ENCODE results near the gene SLC4A3. TPM values are rescaled to one million over a fixed set of nuclear protein-coding genes. Genes with fewer than 3 reads are reported as not detected.

SLC4A3 gene
- total RNA-seq, 1 donor from 2014 or later = 0.88 TPM

GRCh38 chr2:219620546-219620945, 6.9 kb upstream of the SLC4A3 start:
- no peaks in the 10 kb centered on the region for H3K36me3 ChIP-seq
- H3K4me1 ChIP-seq = no peaks in the 10 kb centered on the region
- TF ChIP-seq EZH2phosphoT487 (IDR thresholded peaks at IDR 0.05) (no peak), EZH2 (IDR thresholded peaks at IDR 0.05) (no peak), CTCF (IDR thresholded peaks at IDR 0.05) (no peak)
- no peak for DNase-seq (ENCODE audit: low spot score)
- no peak overlapping the region for H3K27ac ChIP-seq
- Mint-ChIP-seq H3K27me3 (ENCODE audit: insufficient read depth, low read depth) (no peaks in the 10 kb centered on the region), H3K4me1 (no peaks in the 10 kb centered on the region), H3K9me3 (no peaks in the 10 kb centered on the region), H3K36me3 (no peaks in the 10 kb centered on the region), H3K27ac (no peak overlapping the region), H3K4me3 (no peak overlapping the region)
- H3K9ac ChIP-seq = no peak overlapping the region
- peaks cover 2% of the 10 kb centered on the region for H3F3A ChIP-seq (ENCODE audit: low read depth)
- H4K20me1 ChIP-seq (ENCODE audit: low read depth) = no peaks in the 10 kb centered on the region
- peaks cover 16% of the 10 kb centered on the region for H3K27me3 ChIP-seq
- no peaks in the 10 kb centered on the region for H3K9me3 ChIP-seq (ENCODE audit: low read depth)
- no peak overlapping the region for H3K4me2 ChIP-seq
- H2AFZ ChIP-seq (replicated peaks) = no peak overlapping the region
- H3K79me2 ChIP-seq (ENCODE audit: low read depth) = no peaks in the 10 kb centered on the region
- H3K4me3 ChIP-seq = no peak overlapping the region

- TF ChIP-seq EZH2 (IDR thresholded peaks at IDR 0.05) = no peak
- TF ChIP-seq CTCF (IDR thresholded peaks at IDR 0.05) = no peak
- no peak for TF ChIP-seq EZH2phosphoT487 (IDR thresholded peaks at IDR 0.05)
- no peaks in the 10 kb centered on the region for H3K36me3 ChIP-seq
- peaks cover 30% of the 10 kb centered on the region for H3K27me3 ChIP-seq
- no peak overlapping the region for H3K9ac ChIP-seq
- no peaks in the 10 kb centered on the region for H3K4me1 ChIP-seq
- Mint-ChIP-seq H3K36me3 (no peaks in the 10 kb centered on the region), H3K27me3 (ENCODE audit: insufficient read depth, low read depth) (peaks cover 9% of the 10 kb centered on the region), H3K4me3 (no peak overlapping the region), H3K27ac (no peak overlapping the region), H3K9me3 (no peaks in the 10 kb centered on the region), H3K4me1 (peaks cover 6% of the 10 kb centered on the region)
- no peak overlapping the region for H3K27ac ChIP-seq
- no peaks in the 10 kb centered on the region for H3K9me3 ChIP-seq (ENCODE audit: low read depth)
- no peak overlapping the region for H3K4me3 ChIP-seq
- H4K20me1 ChIP-seq (ENCODE audit: low read depth) = peaks cover 3% of the 10 kb centered on the region
- H2AFZ ChIP-seq (replicated peaks) = no peak overlapping the region
- peaks cover 10% of the 10 kb centered on the region for H3F3A ChIP-seq (ENCODE audit: low read depth)
- H3K79me2 ChIP-seq (ENCODE audit: low read depth) = no peaks in the 10 kb centered on the region
- no peak for DNase-seq (ENCODE audit: low spot score)
- no peak overlapping the region for H3K4me2 ChIP-seq
Measured at GRCh38 chr2:219621935-219622334, 5.5 kb upstream of the SLC4A3 start.

DNA sequence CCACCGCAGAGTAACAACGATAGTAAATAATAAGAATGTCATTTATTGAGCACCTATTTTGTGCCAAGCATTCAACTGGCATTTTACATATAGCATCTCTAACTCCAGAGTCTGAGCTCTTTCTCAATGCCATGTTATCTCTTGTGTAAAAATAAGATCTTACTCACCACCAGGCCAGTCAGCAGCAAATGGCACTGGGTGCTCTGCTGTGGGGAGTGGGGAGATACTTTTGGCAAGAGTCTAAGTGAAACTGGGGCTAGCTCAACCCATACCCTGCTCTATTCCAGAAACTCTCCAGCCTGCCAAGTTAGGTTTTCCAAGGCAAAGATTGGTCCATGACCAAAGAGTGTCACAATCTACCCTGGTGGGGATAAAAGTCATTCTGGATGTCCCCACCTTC, 5.0 kb upstream of the SLC4A3 start:
- DNase-seq (ENCODE audit: low spot score) = no peak
- no peak overlapping the region for H2AFZ ChIP-seq (replicated peaks)
- no peaks in the 10 kb centered on the region for H3K36me3 ChIP-seq
- H3K4me1 Mint-ChIP-seq = peaks cover 7% of the 10 kb centered on the region
- H3K27ac Mint-ChIP-seq = no peak overlapping the region
- no peak overlapping the region for H3K9ac ChIP-seq
- H3K9me3 Mint-ChIP-seq = no peaks in the 10 kb centered on the region
- H3K27me3 ChIP-seq = peaks cover 34% of the 10 kb centered on the region
- H3F3A ChIP-seq (ENCODE audit: low read depth) = peaks cover 12% of the 10 kb centered on the region
- H4K20me1 ChIP-seq (ENCODE audit: low read depth) = peaks cover 5% of the 10 kb centered on the region
- no peaks in the 10 kb centered on the region for H3K4me1 ChIP-seq
- peaks cover 9% of the 10 kb centered on the region for H3K27me3 Mint-ChIP-seq (ENCODE audit: insufficient read depth, low read depth)
- no peaks in the 10 kb centered on the region for H3K36me3 Mint-ChIP-seq
- H3K9me3 ChIP-seq (ENCODE audit: low read depth) = no peaks in the 10 kb centered on the region
- no peak overlapping the region for H3K4me3 Mint-ChIP-seq
- TF ChIP-seq EZH2 (IDR thresholded peaks at IDR 0.05) (no peak), CTCF (IDR thresholded peaks at IDR 0.05) (no peak), EZH2phosphoT487 (IDR thresholded peaks at IDR 0.05) (no peak)
- no peak overlapping the region for H3K4me3 ChIP-seq
- H3K27ac ChIP-seq = no peak overlapping the region
- no peaks in the 10 kb centered on the region for H3K79me2 ChIP-seq (ENCODE audit: low read depth)
- no peak overlapping the region for H3K4me2 ChIP-seq

All from neural progenitor cell (in vitro differentiated cells).